D341Med (cell line): ENCODE data around the gene VTA1.
"Not testable (repeated sequence)": the region's sequence is repeated elsewhere in the genome, so short reads cannot be mapped to it uniquely, and the experiment has no call there.

Experiments used
- DNase-seq: peaks from one replicate; pipeline ENCODE4 v3.0.0; 2012; ENCODE audit warnings: low spot score

VTA1 gene, protein sequence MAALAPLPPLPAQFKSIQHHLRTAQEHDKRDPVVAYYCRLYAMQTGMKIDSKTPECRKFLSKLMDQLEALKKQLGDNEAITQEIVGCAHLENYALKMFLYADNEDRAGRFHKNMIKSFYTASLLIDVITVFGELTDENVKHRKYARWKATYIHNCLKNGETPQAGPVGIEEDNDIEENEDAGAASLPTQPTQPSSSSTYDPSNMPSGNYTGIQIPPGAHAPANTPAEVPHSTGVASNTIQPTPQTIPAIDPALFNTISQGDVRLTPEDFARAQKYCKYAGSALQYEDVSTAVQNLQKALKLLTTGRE

DNA sequence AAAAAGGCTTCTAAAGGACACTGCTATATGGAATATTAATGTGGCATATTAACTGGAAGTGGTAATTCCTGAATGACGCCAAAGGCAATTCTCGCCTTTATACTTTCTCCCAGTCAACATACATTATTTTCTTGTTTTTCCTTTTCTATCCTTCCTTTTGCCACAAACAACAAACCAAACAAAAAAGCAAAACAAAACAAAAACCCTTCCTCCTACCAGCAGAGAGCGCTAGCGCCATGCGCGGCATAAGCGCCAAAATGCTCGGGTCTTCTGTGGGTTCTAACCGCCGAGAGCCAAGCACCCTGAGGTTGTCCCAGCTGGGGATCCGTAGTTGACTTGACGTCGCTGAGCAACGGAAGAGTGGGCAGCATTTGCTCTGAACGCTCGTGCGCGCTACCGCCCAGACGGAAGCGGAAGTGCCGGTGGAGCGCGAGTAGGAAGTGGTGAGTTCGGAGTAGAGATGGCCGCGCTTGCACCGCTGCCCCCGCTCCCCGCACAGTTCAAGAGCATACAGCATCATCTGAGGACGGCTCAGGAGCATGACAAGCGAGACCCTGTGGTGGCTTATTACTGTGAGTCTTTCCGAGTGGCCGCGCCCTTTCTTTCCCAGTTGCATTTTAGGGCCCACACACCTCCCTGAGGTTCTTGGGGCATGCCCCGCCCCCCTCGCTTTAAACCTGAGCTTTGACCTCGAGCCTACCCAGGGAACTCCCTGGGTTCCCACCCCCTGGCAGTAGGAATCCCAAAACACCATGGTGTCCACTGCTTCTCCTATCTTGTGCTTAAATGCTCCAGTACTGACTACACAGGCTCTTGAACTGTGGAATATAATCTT, at the start of gene VTA1, which contains the start of gene NMBR:
VTA1 (plus strand) TSS at position 436 of the 835 bp plus-strand sequence; CDS start at position 461, 25 bp downstream.
NMBR (minus strand) TSS at position 295 of the 835 bp plus-strand sequence. CDS start 58,464 bp downstream, outside the sequence.
- peak; percentile 91 for DNase-seq

DNA sequence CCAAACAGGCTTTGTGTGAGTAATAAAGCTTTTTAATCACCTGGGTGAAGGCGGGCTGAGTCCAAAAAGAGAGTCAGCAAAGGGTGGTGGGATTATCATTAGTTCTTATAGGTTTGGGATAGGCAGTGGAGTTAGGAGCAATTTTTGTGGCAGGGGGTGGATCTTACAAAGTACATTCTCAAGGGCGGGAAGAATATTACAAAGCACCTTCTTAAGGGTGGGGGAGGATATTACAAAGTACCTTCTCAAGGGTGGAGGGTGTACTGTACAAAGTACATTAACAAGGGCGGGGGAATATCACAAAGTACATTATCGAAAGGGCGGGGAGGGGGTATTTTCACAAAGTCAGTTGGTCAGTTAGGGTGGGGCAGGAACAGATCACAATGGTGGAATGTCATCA, 42.2 kb upstream of the VTA1 start:
- not testable (repeated sequence) for DNase-seq

DNA sequence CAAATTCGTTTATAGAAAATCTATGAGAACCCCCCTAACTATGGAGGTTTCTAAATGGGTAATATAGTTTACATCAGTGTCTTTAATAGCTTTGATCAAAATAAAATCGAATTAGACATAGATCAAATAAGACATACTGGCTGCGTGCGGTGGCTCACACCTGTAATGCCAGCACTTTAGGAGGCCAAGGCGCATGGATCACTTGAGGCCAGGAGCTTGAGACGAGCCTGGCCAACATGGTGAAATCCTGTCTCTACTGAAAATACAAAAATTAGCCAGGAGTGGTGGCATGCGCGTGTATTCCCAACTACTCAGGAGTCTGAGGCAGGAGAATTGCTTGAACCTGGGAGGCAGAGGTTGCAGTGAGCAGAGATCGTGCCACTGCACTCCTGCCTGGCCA, 36.2 kb upstream of the VTA1 start:
- DNase-seq = not testable (repeated sequence)

DNA sequence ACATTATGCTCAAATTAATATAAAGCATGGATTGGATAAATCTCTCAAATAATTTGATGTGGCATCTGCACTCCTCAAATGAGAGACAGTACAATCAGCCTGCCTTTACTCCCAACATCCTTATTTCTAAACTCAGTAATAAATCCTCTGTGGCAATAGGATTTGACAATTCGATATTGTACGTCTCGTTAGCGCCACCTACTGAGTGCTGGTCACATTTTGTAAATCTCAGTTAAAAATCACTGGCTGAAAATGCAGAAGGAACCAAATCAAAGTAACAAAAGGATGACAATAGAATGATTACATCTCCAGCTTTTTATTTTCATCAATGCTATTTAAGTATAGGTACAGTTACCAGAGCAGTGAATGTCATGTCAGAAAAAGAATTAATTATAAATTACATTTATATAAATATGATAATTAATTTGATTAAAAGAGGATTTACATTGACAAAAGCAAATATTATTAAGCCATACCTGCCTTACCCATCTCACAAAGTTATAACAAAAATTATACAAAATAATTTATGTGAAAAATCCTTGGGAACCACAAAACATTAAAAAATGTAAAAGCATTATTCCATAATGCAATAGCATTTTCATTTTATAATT, 34.5 kb upstream of the VTA1 start:
- peak; percentile 55 for DNase-seq

DNA sequence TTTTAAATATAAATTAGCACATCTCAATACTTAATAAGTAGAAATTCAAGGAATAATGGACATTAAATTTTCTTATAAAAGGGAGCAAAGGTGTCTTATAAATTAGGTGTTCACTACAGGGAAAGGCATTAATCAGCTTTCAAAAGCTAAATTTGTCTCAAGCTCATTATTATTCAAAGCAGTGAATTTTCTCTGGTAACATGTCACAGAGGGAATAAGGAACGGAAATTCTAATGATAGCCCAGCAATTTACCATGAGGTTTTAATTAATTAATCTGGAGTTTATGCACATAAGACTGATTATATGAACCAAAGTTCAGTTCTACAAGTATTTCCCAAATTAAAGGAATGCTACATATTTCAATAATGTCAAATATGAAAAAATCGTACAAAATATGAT, 29.7 kb upstream of the VTA1 start:
- no peak for DNase-seq

DNA sequence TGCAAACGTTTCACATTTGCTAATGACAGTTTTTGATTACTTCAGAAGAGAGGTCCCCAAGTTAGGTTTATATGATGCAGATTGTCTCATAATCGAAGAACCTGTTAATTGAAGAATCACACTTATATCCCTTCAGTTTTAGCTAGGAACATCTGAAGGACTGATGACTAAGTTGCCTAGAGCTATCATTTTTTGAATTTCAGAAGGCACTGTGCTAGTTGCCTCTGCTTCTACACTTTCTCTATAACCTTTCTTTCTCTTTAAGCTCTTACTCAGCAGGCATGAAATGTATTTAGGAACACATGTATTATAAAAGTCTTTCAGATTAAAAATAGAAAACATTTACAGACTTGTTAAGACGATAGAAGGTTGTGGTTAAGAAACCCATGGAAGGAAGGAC, 28.7 kb upstream of the VTA1 start:
- no peak for DNase-seq

DNA sequence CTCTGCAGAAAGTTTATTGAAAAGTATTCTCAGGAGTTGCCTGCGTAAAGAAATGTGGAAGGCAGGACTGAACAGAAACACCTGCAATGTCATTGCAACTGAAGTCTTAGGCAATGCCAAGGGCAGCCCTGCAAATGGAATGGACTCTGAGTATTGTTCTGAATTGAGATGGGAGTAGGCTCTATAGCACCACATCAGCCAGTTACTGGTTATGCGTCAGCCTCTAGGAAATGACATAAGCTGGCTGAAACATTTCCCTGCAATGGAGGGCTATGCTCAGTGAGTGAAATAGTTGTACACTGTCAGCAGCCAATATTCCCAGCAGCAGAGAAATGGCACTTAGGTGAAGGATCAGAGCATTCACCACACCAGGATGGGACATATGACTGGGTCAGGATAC, 28.1 kb upstream of the VTA1 start:
- no peak for DNase-seq

DNA sequence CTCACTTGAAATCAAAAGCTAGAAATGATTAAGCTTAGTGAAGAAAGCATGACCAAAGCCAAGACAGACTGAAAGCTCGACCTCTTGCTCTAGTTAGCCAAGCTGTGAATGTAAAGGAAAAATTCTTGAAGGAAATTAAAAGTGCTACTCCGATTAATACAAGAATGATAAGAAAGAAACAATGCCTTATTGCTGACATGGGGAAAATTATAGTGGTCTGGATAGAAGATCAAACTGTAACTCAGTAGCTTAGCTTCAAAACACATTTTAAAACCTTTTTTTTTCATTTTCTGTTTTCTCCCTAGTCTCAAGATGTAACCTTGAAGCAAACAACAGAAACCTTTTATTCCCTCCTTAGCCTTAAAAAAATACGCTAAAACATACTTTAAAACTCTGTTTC, 25.7 kb upstream of the VTA1 start:
- no peak for DNase-seq

DNA sequence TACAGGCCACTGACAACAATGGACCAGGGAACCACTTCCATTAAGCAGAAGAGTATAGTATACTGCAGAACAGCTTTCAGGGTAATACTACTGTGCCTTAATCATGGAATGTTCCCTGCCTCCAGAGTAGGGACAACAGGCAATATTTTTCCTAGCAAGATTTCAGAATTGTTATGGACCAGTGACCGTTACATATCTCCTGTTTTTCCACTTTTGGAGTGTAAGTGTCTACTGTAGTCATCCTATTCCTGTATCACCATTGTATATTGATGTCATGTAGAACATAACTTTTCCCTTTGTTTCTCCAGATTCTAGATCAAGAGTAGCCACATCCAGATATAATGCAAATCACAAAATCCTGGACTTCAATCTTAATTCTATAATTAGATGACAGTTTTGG, 16.2 kb upstream of the VTA1 start:
- no peak for DNase-seq

DNA sequence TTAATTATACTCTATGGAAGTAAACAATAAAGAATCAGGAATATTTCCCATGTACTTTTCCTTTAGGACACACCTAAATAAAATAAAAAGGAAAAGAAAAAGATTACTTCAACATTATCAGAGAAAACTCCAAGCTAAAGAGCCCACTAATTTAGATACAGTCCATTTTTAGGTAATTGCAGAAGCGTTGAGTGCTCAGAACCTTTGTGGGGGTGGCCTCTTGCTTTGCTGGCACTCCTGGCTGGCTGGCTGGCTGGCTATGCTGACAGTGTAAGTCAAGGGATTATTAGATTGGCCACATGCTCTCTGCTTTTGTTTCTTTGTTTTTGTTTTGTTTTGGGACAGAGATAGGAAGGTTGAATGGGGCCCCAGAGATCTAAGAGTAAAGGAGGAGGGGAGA, 14.4 kb upstream of the VTA1 start, which contains the start of gene GJE1:
GJE1 (plus strand) TSS at position 301 of the 400 bp plus-strand sequence. CDS start 234 bp downstream, outside the sequence.
- peak; percentile 24 for DNase-seq

DNA sequence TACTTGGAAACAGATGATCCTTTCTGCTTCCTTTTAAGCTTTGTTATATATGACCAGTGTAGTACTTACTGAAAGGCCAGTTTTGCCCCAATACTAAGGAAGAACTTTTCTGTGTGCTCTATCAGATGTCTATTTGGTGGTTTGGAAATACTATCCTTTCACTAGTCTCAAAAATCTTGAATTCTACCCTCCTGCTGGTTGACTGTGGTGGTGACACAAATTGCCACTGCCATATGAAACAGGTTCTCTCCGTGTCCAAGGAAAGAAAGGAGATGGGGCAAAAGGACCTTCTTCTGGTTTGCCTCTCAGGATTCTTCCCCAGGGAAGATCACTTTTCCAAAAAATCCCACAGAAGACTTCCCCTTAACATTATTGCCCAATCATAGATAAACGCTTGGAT, 8.2 kb upstream of the VTA1 start:
- DNase-seq = no peak

DNA sequence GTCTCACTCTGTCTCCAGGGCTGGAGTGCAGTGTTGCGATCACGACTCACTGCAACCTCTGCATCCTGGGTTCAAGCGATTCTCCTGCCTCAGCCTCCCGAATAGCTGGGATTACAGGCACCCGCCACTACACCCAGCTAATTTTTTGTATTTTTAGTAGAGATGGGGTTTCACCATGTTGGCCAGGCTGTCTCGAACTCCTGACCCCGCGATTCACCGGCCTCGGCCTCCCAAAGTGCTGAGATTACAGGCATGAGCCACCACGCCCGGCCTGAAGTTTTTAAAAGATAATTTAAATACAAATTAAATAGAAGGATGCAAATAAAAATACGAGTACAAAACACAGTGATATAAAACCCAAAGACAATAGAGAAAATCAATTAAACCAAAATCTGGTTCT, 5.5 kb upstream of the VTA1 start:
- not testable (repeated sequence) for DNase-seq

DNA sequence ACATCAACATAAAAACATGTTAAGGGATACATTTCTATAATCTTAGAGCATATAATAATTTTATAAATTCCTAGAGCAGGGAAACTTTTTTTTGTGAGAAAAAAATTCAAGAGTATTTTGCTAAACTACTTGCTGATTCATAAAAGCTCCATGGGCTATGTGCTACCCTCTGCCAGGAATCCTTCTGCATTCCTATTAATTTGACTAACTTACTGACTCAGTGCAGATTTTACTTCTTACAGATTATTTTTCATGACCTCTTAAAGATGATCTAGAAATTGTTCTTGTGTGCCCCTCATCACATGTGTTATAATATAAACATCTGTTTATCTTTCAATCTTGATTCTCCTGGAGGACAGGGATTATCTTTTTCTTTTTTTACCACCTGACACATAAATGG, 5.7 kb downstream of the VTA1 start:
- no peak for DNase-seq

DNA sequence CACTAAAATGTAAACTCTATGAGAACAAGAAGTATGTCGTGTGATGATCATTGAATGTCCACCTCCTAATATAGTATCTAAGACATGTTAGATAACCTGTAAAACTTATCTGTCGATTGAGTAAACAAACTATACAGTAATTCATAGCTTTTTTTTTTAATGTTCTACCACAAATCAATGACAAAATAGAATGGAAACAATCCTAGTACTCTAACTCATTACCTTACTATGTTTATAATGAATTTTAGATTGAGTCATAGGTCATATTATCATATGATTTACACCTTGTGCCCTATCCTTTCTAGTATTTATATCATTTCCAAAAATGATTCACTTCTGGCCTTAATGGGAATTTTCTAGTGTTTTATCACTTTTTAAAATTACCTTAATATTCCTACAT, 6.1 kb downstream of the VTA1 start:
- no peak for DNase-seq

DNA sequence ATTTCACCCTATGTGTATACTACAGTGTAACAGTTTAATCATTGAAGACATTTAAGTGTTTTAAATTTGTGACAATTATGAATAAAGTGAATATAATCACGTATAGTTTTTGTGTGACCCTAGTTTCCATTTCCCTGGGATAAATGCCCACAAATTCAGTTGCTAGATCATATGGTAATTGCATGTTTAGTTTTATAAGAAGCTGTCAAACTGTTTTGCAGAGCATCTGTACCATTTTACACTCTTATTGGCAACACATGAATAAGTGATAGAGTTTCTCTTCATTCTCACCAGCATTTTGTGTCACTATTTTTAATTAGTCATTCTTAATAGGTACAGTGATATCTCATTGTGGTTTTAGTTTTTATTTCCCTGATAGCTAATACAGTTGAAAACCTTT, 7.3 kb downstream of the VTA1 start:
- DNase-seq = no peak

DNA sequence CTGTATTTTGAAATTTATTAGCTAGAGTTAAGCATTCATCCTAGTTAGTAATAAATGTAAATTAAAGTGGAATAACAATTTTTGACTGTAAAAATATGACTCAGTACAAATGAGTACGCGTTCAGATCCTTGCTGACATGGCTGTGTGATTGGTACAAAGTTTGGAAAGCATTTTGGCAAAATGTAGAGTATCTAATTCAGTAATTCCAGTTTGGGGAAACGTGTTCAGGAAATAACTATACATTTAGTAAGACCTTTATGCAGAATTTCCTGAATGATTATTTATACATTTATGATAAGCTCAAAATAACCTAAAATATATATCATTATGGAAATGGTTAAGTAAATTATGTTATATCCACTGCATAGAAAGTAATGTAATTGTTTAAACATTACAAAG, 8.0 kb downstream of the VTA1 start:
- no peak for DNase-seq

DNA sequence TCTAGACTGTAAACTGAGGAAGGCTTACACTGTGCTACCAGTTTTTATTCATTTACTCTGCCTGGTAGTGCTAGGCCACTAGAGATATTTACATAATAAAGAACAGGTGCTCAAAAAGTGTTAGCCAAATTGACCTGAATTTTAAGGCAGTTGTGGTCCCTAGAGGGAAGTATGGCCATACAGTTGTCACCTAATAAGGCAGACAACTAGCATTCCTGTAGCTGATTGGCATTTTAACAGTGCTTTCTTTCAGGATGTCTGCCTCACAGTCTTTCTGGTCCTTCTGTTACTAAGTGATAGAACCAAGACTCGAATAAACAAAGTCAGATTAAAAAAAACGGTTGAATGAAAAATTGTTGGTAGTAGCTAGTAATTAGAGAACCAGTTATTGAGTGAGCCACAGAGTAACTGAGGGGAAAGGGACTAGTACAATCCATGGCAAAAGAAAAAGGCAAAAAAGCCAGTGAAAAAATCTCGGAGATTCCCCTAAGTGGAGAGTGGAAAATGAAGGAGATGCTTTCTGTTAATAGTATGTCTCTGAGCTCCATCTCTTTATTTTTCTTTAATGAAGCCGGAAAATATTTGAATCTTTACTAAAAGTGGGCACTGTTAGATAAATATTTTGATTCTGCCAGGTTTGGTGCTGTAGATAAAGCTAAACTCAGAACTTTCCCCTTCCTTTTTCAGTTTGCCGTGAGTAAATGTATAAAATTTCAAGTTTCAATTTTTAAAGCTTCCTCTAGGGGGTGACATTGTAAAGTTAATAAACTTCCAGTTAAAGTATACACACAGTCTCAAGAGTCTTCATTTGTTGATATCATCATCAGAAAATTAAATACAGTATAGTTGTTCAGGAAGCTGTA, 9.1 kb downstream of the VTA1 start:
- DNase-seq = peak; percentile 22

DNA sequence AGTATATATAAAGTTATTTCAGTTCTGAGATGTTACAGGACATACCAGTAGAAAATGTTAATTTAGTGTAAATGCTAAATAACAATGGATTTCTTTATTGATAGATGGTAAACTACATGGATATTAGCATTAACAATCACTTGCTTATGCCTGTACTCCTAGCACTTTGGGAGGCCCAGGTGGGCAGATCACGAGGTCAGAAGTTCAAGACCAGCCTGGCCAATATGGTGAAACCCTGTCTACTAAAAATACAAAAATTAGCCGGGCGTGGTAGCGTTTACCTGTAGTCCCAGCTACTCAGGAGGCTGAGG, 9.7 kb downstream of the VTA1 start:
- not testable (repeated sequence) for DNase-seq

DNA sequence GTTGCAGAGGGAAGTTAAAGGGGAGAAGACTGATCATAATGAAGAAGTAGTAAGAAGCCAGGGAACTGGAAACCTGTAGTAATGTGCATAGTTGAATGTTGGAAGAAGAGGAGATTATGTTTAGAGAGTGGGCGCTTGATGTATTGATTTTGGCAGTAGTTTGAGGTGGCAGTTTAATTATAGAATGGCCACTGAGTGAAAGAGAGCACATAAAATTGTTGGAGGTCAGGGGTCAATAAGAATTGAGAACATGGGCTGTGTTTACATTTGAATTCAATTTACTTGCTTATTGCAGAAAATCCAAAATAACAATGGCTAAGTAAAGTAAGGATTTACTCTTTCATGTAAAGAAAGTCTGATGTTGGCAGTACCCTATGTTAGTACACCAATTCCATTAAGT, 15.7 kb downstream of the VTA1 start:
- DNase-seq = no peak

DNA sequence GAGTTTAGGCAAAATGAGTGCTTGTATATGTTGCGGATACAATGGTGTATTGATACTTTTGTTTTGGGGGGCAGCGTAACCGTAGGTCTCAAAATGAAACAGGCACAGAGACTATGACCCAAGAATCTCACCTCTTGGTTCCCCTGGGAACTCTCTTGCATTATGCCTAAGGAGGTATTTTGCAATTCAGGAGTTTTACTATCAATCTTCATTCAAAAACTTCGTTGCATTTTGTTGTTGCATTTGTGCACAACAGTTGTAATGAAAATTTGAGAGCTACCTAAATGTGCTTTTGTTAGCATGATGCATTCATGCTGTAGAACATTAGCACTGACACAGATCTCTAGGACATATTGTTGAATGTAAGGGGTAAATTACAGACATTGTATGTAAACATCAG, 18.2 kb downstream of the VTA1 start:
- no peak for DNase-seq

DNA sequence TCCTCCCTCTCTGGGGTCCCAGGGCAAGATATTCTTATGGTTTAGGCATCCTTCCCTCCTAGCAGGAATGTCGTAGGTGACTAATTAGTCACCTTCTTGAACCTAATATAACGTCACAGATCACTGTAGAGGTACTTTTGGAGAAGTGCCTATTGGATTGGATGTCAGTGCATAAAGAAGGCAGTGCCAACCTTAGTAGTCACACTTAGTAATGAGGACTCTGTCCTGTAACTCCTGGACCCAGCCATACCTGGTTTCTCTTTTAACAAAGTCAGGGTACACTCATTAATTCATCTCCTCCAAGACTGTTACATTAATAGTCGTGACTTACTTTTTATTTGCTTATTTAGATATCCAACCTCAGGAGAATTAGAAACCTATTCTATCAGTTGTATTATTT, 20.0 kb downstream of the VTA1 start:
- DNase-seq = no peak

DNA sequence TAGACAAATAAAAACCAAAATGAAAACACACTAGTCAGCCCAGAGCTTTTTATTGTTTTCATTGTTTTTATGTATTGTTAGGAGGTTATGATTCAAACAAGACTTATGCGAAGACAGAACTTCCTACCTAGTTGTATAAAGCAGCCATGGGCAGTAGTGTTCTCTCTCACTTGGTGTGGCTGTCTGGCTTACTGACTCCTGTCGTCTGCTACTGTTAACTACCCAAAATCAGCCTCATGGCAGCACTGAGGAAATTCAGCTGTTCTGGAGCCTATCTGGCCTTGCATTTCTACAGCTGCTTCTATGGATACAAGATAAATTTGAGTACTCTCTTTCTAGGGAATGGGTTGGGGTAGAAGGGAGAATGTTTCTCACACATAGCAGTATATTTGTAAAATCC, 20.4 kb downstream of the VTA1 start:
- no peak for DNase-seq
